T-helper 1 cell treated with Interleukin-12 subunit alpha and Interleukin-12 subunit beta and Interleukin-4 antibody, amounts not matched to agents 30 ng/mL and 1 ng/mL, for 36 hours (primary cell): ENCODE data around the gene SLC10A7. TPM values are rescaled to one million over a fixed set of nuclear protein-coding genes. Genes with fewer than 3 reads are reported as not detected.

Experiments used
- intact Hi-C: fragments of 100-400 bp; cut with micrococcal nuclease; formaldehyde crosslinking; loops from one replicate; pipeline ENCODE4 v1.15.1; 2024
- total RNA-seq: library from RNA; stranded (reverse); gene quantifications from 2 replicates; pipeline ENCODE4 v1.2.3, GENCODE V29; 2022

SLC10A7 gene
- total RNA-seq, 1 donor from 2014 or later = 26.9 TPM

GRCh38 chr4:146329050-146329716 lies 192.6 kb downstream of the SLC10A7 start:
- intact Hi-C loops = no loop called here

DNA sequence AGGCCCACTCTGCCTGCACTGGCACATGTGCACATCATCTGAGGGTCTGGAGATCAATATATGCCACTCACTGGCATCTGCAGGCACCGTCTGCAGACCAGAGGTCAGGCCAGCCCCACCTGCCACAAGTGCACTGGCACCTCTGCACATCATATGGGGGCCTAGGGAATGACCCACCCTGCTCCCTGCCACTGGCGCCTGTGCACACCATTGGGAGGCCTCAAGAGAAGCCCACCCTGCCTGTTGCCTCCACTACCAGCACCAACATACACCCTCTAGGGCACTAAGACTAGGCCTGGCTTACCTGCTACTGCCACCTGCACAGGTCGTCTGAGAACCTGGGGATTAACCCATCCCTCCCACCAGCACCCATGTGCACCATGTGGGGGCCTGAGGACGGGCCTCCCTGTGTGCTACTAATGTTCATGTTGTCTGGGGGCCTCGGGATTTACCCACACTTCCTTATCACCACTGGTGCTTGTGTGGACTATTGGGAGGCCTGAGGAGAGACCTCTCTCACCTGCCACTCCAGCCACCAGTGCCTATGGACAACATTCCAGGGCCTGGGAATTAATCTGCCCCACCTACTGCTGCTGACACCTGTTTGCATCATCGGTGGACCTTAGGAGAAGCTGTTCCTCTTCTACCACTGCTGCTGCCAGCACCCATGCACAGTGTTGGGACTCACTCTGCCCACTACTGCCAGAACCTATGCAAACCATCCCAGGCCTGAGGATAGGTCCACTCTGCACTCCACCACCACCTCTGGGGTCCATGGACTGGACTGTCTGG lies 193.7 kb downstream of the SLC10A7 start:
- intact Hi-C loops = no loop called here

DNA sequence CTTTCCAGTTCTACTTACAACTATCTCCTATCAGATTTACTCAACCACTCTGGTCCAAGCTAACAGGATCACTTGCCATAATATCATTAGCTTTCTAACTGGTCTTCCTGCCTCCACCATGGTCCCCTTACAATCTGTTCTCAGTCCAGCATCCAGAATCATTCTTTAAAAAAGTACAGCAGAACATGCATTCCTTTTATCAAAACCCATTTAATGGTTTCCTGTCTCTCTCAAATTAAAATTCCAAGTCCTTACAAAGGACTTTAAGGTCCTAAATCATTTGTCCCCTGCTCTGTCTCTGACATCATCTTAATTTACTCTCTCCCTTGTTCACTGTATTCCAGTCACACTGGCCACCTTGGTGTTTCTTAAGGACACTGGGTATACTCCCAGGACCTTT lies 202.8 kb downstream of the SLC10A7 start:
- intact Hi-C loops = no loop called here

DNA sequence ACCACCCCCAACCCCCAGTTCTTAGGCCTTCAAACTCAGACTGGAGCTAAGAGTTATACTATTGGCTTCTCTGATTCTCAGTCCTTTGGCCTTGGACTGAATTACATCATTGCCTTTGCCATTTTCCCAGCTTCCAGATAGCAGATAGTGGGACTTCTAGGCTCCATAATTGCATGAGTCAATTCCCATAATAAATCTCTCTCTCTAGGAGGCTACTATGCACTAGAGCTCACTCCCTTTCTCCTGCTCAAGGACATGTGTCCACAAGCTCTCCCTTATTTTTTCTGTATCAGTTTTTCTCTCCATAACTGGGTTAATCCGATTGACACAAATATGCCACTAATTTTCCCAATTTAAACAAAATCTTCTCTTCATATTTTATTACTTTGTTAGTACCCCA lies 204.0 kb downstream of the SLC10A7 start:
- intact Hi-C loops = no loop called here

DNA sequence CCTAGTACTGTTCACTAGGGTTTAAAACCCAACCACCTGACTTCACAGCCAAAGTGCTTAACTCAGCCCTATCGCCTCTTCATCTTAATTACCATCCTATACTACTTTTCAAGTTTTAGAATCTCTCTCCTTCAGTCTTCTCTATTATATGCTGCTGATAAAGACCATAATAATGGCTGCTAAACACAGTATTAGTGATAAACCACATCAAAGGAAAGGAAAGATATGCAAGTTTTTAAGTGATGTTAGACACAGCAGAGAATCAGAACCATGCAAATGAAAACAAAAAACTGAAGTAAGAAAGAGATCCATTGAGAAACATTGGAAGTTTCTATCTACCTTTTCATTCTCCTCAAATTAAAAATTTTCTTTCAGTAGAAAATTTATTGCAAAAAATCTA lies 206.6 kb downstream of the SLC10A7 start:
- intact Hi-C loops = no loop called here

DNA sequence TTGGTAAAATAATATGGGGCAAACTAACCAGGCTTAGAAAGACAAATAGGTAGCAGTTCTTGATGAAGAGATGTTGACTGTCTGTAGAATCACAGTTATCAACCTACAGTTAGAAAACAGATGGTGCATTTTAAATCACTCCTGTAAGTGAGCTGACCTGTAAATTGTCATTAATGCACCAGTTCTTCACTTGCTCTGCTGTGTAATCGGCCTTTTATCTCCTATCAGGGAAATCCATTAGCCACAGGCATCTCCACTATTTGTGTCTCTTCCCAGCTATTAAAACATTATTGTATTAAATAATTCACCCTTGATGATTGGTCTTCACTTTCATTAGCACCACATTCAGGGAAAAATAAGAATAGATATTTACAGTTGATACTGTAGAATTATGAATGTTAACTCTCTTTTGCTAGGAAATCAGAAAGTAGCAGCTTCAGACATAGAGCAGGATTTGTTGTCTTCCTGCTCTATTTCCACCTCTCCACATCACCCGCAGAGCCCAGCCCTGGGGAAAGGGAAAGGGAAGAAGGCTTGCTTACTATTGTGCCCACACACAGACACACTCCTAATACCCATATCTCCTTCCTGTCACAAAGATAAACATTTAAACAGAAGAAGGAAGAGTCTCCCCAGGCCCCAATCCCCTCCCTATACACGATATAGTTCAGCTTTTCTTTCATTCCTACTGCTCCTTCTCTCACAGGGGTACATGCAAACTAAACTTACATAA lies 210.3 kb downstream of the SLC10A7 start:
- intact Hi-C loops = no loop called here

DNA sequence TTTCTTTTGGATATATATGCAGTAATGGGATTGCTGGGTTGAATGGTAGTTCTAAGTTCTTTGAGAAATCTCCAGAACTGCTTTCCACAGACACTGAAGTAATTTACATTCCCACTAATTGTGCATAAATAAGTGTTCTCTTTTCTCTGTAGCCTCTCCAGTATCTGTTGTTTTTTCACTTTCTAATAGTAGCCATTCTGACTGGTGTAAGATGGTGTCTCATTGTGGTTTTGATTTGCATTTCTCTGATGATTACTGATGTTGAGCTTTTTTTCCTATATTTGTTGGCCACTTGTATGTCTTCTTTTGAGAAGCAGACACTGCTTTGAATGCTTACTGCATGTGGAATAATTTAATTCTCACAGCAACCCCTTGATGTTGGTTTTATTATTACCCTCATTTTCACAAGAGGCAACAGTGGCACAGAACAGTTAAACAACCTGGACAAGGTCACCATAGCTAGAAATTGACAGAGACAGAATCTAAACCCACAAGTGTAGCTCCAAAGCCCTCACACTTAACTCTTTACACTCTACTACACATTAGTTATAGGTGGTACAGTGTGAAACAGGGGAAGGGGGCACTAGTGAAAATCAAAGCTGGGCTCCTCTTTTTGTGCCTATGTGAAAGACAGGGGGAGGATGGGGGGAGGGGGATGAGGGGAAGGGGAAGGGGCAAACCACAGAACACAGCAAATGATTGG lies 211.3 kb downstream of the SLC10A7 start:
- intact Hi-C loops = no loop called here

DNA sequence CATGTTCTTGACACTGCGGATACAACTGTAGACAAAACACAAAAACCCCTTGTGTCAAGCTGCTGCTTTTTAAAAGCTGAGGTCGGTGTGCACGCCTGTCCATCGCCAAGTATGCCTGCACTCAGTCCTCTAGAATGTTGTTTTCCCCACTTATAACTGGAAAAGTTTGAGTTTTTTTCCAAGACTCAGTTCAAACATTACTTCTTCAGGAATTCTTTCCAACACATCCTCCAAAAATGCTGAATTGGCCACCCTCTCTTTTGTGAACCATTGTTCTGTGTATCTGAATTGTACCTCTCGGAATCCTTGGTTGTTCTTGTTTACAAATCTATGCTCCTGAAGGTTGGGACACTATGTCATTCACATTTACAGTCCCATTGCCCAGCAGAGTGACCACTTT lies 212.8 kb downstream of the SLC10A7 start:
- intact Hi-C loops = no loop called here

DNA sequence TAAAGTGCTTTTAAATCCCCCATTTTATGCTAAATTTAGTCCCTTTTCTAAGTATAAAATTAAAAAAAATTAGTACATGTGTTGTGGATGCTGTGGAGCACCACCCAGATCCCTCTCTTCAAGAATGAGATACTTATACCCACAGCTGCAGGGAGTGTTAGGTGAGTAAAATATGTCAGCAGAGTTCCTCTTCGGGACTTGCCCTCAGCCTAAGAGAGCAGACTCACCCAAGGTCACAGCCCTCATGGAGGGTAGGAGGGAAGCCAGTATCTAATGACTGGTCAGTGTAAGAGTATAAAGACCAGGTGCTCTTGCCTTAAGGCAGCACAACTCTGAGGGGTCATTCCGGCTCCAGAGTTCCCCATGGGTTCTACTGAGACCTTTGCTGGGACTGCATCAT lies 218.9 kb downstream of the SLC10A7 start:
- intact Hi-C loops = no loop called here

DNA sequence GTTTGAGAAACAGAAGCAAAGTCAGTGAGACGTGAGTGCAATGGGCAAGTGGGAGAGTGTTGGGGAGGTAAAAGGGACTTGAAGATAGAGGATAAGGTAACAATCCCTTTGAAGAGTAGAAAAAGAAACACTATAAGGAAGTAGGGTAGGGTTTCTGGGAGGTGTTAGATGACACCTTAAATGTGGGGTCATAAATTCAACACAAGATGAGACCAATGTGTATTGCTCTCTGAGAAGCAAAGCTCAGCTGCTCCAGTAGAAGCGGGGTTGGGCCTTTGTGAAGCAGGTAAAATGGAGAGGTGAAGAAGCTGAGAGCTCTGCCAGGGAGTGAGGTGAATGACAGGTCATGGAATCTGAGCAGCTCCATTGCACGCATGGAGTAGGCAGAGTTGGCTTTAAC lies 222.1 kb downstream of the SLC10A7 start:
- intact Hi-C loops = no loop called here

DNA sequence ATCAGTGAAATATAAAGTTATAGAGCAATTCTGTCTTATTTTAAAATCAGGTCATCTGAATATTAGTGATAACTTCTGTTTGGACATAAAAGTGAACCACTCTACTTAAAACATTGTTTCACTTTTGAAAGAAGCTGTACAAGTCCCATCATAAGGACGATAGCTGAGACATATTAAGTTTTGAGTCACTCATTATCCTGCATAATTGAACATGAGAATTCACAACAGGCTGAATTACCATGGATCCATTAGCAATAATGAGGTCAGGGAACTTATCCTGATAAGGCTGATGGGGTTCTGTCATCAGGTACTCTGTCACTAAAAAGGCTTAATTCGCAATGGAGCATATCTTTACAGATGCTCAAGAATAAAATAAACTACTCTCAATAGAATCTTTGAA lies 227.0 kb downstream of the SLC10A7 start:
- intact Hi-C loops = no loop called here

- intact Hi-C loops = no loop called here
These were observed 229.2 kb downstream of the SLC10A7 start for GRCh38 chr4:146292508-146292907.

DNA sequence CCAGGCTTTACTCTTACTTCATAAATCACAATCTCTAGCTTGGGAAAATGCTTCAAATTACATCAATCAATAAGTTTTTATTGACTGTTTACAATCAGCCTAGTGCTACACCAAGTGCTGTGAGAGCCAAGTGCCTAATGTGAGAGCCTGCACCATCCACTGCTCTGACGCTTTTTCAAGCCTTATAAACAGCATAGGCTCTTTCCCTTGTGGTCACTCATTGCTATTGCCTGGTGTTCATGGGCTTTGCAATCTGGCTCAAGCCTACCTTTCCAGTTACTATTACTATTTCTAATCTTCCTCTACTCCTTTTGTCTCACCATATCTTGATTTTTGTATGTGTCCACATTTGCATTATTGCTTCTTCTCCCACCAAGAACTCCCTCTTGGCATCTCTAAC lies 230.4 kb downstream of the SLC10A7 start:
- intact Hi-C loops = no loop called here

DNA sequence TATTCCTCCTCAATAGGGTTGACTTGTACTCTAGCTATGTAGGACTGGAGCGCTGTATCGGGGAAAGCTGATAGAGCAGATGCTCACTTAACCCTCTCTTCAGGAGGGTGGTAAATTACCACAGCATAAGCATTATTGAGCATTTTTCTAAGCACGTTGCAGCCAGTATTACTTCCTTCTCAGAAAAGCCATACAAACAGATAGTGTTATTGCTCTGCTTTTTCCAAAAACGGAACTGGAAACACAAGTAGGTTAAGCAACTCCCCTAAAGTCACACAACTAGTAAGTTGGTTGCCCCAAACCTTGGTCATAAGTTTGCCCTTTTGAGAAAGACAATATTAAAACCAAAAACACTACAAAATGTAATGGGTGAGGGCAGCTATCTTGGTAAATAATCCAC lies 233.5 kb downstream of the SLC10A7 start:
- intact Hi-C loops = no loop called here

DNA sequence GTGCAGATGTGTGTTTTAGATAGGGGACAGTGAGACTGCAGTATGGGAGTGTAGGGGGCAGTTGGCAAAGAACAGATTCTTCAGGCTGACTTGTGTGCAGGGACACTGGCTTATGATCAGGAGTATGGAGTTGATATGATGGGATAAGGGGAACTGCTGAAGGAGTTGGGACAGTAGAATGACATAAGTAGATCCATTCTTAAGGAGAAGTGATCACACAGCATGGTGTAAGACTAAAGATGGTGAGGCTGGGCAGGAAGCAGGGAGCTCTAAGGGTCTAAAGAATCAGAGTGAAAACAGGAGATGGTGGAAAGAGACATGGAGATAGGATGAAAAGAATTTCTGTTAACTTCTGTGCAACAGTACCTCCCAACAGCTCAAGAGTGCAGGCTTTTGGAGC lies 236.7 kb downstream of the SLC10A7 start:
- intact Hi-C loops = no loop called here

- intact Hi-C loops = no loop called here
These were observed 237.7 kb downstream of the SLC10A7 start for GRCh38 chr4:146283758-146284651.

- intact Hi-C loops = no loop called here
These were observed 239.1 kb downstream of the SLC10A7 start for GRCh38 chr4:146282657-146283056.

DNA sequence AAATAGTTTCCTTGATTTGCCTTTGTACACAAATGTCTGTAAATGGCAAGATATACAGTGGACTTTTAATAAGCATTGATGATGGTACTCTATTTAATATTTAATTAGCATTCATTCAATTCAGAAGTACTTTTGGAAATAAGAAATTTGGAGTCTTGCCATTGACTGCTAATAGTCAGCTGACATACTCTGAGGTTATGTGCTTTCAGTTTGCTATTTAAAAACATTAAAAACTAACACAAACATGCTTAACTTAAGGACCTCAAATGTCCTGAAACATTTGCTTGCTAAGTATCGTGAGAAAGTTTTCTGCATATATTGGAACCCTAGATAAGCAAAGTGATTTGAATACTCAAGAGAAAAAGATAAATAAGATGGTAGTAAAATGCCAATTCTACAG lies 242.8 kb downstream of the SLC10A7 start:
- intact Hi-C loops = no loop called here

DNA sequence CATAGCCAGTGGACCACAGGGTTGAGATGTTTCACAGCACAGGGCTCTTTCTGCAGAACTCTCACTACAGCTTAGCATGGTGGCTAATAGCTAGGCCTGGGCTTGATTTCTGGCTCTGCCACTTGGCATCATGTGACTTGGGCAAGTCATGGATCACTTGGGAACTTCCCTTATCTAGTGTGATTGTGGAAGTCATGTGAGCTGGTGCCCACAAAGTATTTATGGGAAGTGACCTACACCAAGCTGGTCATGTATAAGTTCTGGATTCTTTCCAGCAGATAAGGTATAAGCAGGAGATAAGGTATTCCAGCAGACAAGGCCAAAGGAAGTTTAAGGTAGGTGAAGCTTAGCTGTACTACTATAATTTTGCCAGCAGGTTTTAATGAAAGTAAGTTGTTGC lies 246.4 kb downstream of the SLC10A7 start:
- intact Hi-C loops = no loop called here

GRCh38 chr4:146274774-146275173 lies 247.0 kb downstream of the SLC10A7 start:
- intact Hi-C loops = no loop called here
